ENCODE data around the gene NHLRC2. TPM values are rescaled to one million over a fixed set of nuclear protein-coding genes. Genes with fewer than 3 reads are reported as not detected.

Gene NHLRC2
- total and polyA plus RNA-seq, 2 donors (not counting 3 experiments of a cell fraction or from before 2014, with no cell fraction given): 5.2 to 28.2 TPM

DNA sequence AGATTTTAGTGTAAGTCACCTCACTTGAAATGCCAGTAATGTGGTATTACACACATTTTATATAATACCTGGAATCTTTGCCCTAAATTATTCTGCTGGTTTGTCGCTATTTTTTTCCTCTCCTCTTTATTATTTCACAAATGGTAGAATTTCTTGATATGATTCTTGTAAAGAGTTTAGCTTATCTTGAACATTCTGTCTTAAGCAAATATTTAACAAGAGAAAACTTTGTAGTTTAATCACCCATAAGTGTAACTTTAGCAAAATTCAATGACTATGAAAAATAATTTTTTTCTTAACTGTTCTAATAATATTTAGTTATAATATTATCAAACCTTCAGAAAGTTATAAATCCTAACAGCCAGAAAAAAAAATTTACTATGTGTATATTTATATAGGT, 56.7 kb downstream of the NHLRC2 start:
- Histone ChIP-seq H3K4me2 (ENCODE audit: insufficient read depth, low read length) (no peak overlapping the region), H3K79me2 (ENCODE audit: control insufficient read depth, insufficient read depth, low read length) (no peaks in the 10 kb centered on the region), H3K27ac (ENCODE audit: insufficient read depth, low read depth, low read length) (no peak overlapping the region), H3K4me1 (ENCODE audit: control insufficient read depth, extremely low read depth, insufficient read depth, low read length) (peaks cover 8% of the 10 kb centered on the region), H3K4me3 (replicated peaks in 1 of 3; ENCODE audit: insufficient read depth in 1 of 3, low read depth in 1 of 3, low read length in 3 of 3) (no peak overlapping the region), H3K9me1 (replicated peaks; ENCODE audit: control insufficient read depth, extremely low read depth, insufficient read depth, low read length) (no peaks in the 10 kb centered on the region), H3K9ac (replicated peaks; ENCODE audit: extremely low read depth, insufficient read depth, low read length) (no peak overlapping the region), H4K20me1 (replicated peaks; ENCODE audit: control insufficient read depth, extremely low read depth, insufficient read depth, low read length) (no peaks in the 10 kb centered on the region), H3K36me3 (ENCODE audit: control insufficient read depth in 2 of 2, extremely low read depth in 1 of 2, insufficient read depth in 2 of 2, low read length in 2 of 2) (peaks cover 0 to 2% of the 10 kb centered on the region in 2 experiments), H3K27me3 (ENCODE audit: control insufficient read depth in 2 of 2, insufficient read depth in 2 of 2, low read length in 2 of 2) (no peaks in the 10 kb centered on the region), H2AFZ (ENCODE audit: low read depth, low read length) (no peak overlapping the region), H3K9me3 (replicated peaks; ENCODE audit: control insufficient read depth, insufficient read depth, low read length) (no peaks in the 10 kb centered on the region)
- FAIRE-seq (no peak), DNase-seq (ENCODE audit: low read depth, low spot score) (no peak)
- no TSS peak for BruUV-seq (replicated peaks)
- TF ChIP-seq EZH2 (IDR thresholded peaks at IDR 0.05; ENCODE audit: borderline replicate concordance, low read depth, low read length, severe bottlenecking): no peak
- no peak for TF ChIP-seq FOS (IDR thresholded peaks at IDR 0.05; ENCODE audit: borderline replicate concordance, insufficient read depth, low read length)
- TF ChIP-seq, protein P1, sequence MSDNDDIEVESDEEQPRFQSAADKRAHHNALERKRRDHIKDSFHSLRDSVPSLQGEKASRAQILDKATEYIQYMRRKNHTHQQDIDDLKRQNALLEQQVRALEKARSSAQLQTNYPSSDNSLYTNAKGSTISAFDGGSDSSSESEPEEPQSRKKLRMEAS (IDR thresholded peaks at IDR 0.05; ENCODE audit: insufficient read depth, insufficient read length): no peak
- no peak for TF ChIP-seq POLR2A (IDR thresholded peaks at IDR 0.05; ENCODE audit: low read depth, low read length)
- TF ChIP-seq, protein P2, sequence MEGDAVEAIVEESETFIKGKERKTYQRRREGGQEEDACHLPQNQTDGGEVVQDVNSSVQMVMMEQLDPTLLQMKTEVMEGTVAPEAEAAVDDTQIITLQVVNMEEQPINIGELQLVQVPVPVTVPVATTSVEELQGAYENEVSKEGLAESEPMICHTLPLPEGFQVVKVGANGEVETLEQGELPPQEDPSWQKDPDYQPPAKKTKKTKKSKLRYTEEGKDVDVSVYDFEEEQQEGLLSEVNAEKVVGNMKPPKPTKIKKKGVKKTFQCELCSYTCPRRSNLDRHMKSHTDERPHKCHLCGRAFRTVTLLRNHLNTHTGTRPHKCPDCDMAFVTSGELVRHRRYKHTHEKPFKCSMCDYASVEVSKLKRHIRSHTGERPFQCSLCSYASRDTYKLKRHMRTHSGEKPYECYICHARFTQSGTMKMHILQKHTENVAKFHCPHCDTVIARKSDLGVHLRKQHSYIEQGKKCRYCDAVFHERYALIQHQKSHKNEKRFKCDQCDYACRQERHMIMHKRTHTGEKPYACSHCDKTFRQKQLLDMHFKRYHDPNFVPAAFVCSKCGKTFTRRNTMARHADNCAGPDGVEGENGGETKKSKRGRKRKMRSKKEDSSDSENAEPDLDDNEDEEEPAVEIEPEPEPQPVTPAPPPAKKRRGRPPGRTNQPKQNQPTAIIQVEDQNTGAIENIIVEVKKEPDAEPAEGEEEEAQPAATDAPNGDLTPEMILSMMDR (IDR thresholded peaks at IDR 0.05; ENCODE audit: extremely low read depth in 1 of 2, insufficient read depth in 1 of 2, low read depth in 1 of 2, low read length in 2 of 2): no peak
- TF ChIP-seq GATA2 (IDR thresholded peaks at IDR 0.05; ENCODE audit: insufficient read depth, insufficient read length, low read depth, low read length): no peak
- no peak for TF ChIP-seq MYC (IDR thresholded peaks at IDR 0.05; ENCODE audit: low read depth, low read length)
- dilution Hi-C loops (cut with MboI; ENCODE audit: extremely low pct_ligation_motif_present, low sequenced_read_pairs): no loop called here
- intact Hi-C loops (cut with micrococcal nuclease): no loop called here
- ChIA-PET POLR2A (no interaction called here), CTCF (no interaction called here)

Data from endothelial cell of umbilical vein (primary cell).